ENCODE data around the gene SPACA5B.

- TF ChIP-seq POLR2AphosphoS5 (IDR thresholded peaks at IDR 0.05) (no peak), CTCF (IDR thresholded peaks at IDR 0.05) (no peak), POLR2A (IDR thresholded peaks at IDR 0.05) (no peak), EP300 (IDR thresholded peaks at IDR 0.05) (no peak)
Observed at GRCh38 chrX:48090123-48090522, 40.3 kb upstream of the SPACA5B start.

All from upper lobe of left lung (tissue), 4 donors.